Heart left ventricle (tissue), 16 donors: Measurements from ENCODE around the gene LY6G6F. TPM values are rescaled to one million over a fixed set of nuclear protein-coding genes. Genes with fewer than 3 reads are reported as not detected.

Experiments
- ATAC-seq, 4 donors: fragments of 200-7000 bp; cut with Tn5 transposase; one replicate each; pipeline ENCODE4 v1.9.1; 2020 to 2022; ENCODE audit warnings: moderate library complexity in 4 of 4, mild to moderate bottlenecking in 3 of 4, moderate number of reproducible peaks in 1 of 4
- DNase-seq, 5 donors: peaks; one replicate each; pipeline ENCODE4 v3.0.0-alpha.2; 2020
- H3K27ac ChIP-seq, 12 donors: fragments of 200-600 bp; sonication (generic) in 4 of 12; one replicate each; pipeline versions ENCODE4 v1.5.0 to v1.8.0; 2016 to 2022; ENCODE audit warnings: mild to moderate bottlenecking in 2 of 12
- H3K27me3 ChIP-seq, 9 donors: fragments of 200-600 bp; sonication (generic) in 2 of 9; one replicate each; pipeline versions ENCODE4 v1.5.1 to v1.8.0; 2016 to 2022; ENCODE audit warnings: mild to moderate bottlenecking in 3 of 9
- H3K36me3 ChIP-seq, 9 donors: fragments of 200-600 bp; sonication (generic) in 2 of 9; one replicate each; pipeline versions ENCODE4 v1.5.0 to v1.8.0; 2018 to 2022; ENCODE audit warnings: mild to moderate bottlenecking in 2 of 9
- H3K4me1 ChIP-seq, 12 donors: fragments of 200-600 bp; sonication (generic) in 4 of 12; one replicate each; pipeline versions ENCODE4 v1.5.0 to v1.8.0; 2016 to 2022; ENCODE audit warnings: mild to moderate bottlenecking in 3 of 12
- H3K4me3 ChIP-seq, 12 donors: fragments of 200-600 bp; sonication (generic) in 4 of 12; one replicate each; pipeline versions ENCODE4 v1.5.0 to v1.8.0; 2017 to 2022; ENCODE audit warnings: mild to moderate bottlenecking in 9 of 12, moderate library complexity in 4 of 12
- H3K9me3 ChIP-seq, 12 donors: fragments of 200-600 bp; sonication (generic) in 4 of 12; one replicate each; pipeline versions ENCODE4 v1.5.0 to v1.8.0; 2016 to 2022; ENCODE audit warnings: mild to moderate bottlenecking in 1 of 12
- CTCF ChIP-seq, 12 donors: fragments of 200-600 bp; sonication (generic) in 4 of 12; IDR thresholded peaks; one replicate each; pipeline versions ENCODE4 v1.5.0 to v1.8.0; 2018 to 2022; ENCODE audit warnings: antibody characterized with exemption in 12 of 12, mild to moderate bottlenecking in 5 of 12
- POLR2A ChIP-seq, 2 donors: fragments of 450-650 bp; IDR thresholded peaks; one replicate each; pipeline ENCODE4 v1.6.1; 2017; ENCODE audit warnings: antibody characterized with exemption in 2 of 2, mild to moderate bottlenecking in 2 of 2, moderate library complexity in 2 of 2
- WGBS, 4 donors: extraction: QIAGEN DNeasy Blood & Tissue Kit in 2 of 4; methylation state at CpG; one replicate each; pipeline versions ENCODE4 v1.1.5 to v1.1.7; 2013 to 2018; 5-methylcytosine and 5-hydroxymethylcytosine counted together
- intact Hi-C, 10 donors: fragments of 100-400 bp; cut with DNase I; formaldehyde crosslinking; loops; one replicate each; pipeline versions ENCODE4 v1.11.1 to v1.14.2; 2022
- polyA plus RNA-seq, 2 donors: library from polyadenylated mRNA; stranded (reverse); fragments of 200-250 nt; gene quantifications; one replicate each; pipeline ENCODE4 v1.2.3, GENCODE V29; 2013
- total RNA-seq, 9 donors: library from RNA; depleted of rRNA in 2 of 9; stranded (reverse); fragments of >200 nt in 2 of 9; fragmentation: NEBNext Ultra II Directional in 3 of 9; extraction: Animal tissue kit (Norgen Biotek cat#: 25700) in 3 of 9; gene quantifications; one replicate each; pipeline versions ENCODE4 v1.1.0 to v1.2.4, GENCODE V29; 2016 to 2023
- donor health status: ischemic (EF 13 %, LVEDD 7.1; RV severe dilation, severe dysfunction).
- donor health status: healthy with polysubstance abuse.
- donor health status: DM: no; HTN: yes; CAD: no.
- donor health status: DM: no; HTN: no; CAD: no.
- donor health status: ischemic (EF 25% LVEDD 6.9; RV normal size, moderate dysfunction).
- donor health status: ischemic (EF 25% LVEDD 5.7; RV mildly dilated, moderate dysfunction).
- donor health status: healthy.
- donor health status: DM: yes; HTN: yes; CAD: no.
- donor health status: ischemic (EF 35%, LVEDD 5.7; RV mildly dilated, moderate dysfunction).
- donor health status: nonischemic (EF 11% LVEDD 7.7; RV severe dilation, severe dysfunction).
- donor health status: DM: yes; HTN: yes; CAD: no.
- donor health status: PGD.
- donor health status: ischemic (EF 29% LVEDD 5.4; RV normal size, mild dysfunction).
- donor health status: nonischemic (EF 23%, LVEDD 6.1; RV moderate dilation, normal function).

LY6G6F gene
- total and polyA plus RNA-seq, 11 donors, result not detected

GRCh38 chr6:31677955-31678354 is 28.7 kb upstream of the LY6G6F start:
- Histone ChIP-seq H3K36me3 (peaks cover 0 to 22% (median 8%) of the 10 kb centered on the region in 9 donors), H3K27ac (no peak overlapping the region), H3K9me3 (no peaks in the 10 kb centered on the region), H3K27me3 (no peaks in the 10 kb centered on the region), H3K4me3 (no peak overlapping the region), H3K4me1 (peaks cover 0 to 21% (median 14%) of the 10 kb centered on the region in 12 donors)
- WGBS, 4 donors, result 77 to 81% (median 78%) methylated on average over 8 of the region's 8 CpGs
- ATAC-seq (no peak), DNase-seq (no peak)
- no peak for TF ChIP-seq CTCF (IDR thresholded peaks at IDR 0.05)
- no peak for TF ChIP-seq POLR2A (IDR thresholded peaks at IDR 0.05)
- intact Hi-C loops, result loop anchor here in 1 of 10 donors (5.0 kb wide), 1 partner anchor 199 kb away; the partner anchor contains the start of gene SLC44A4

- DNase-seq (peak; percentile 82 to 90 (median 85)), ATAC-seq (peak; percentile 75 to 92 (median 88))
- intact Hi-C loops, result loop anchor here (1.0 to 10.0 kb wide), 15 partner anchors 47 to 274 kb away; partner anchors contain the start of genes DDAH2 (in 3 of the 10), NELFE (in 3 of the 10), SKIC2 (in 3 of the 10) and SAPCD1 (in 2 of the 10)
- Histone ChIP-seq H3K27me3 (no peaks in the 10 kb centered on the region), H3K36me3 (peaks cover 0 to 14% (median 6%) of the 10 kb centered on the region in 9 donors), H3K27ac (peak within 1 kb of the TSS in 11 of 12 donors; percentile 9 to 83 (median 63)), H3K4me3 (peak within 1 kb of the TSS; percentile 28 to 74 (median 58)), H3K9me3 (no peaks in the 10 kb centered on the region), H3K4me1 (peaks cover 0 to 26% (median 14%) of the 10 kb centered on the region in 12 donors)
- 11 to 14% (median 13%) methylated on average over 17 of the region's 17 CpGs for WGBS, 4 donors
- TF ChIP-seq CTCF (IDR thresholded peaks at IDR 0.05), result peak; percentile 54 to 85 (median 78)
- TF ChIP-seq POLR2A (IDR thresholded peaks at IDR 0.05), result no peak
Measured at GRCh38 chr6:31680226-31681134, 26.2 kb upstream of the LY6G6F start, which contains the start of gene LY6G5C. LY6G5C (minus strand) TSS chr6:31681067; CDS start chr6:31680373, 694 bp downstream.

- 1 to 3% (median 2%) methylated on average over 29 to 40 of the region's 40 CpGs for WGBS, 4 donors
- H3K27ac ChIP-seq, result peak overlapping the region in 11 of 12 donors; percentile 9 to 83 (median 63)
- DNase-seq (peak; percentile 44 to 79 (median 54)), ATAC-seq (peak; percentile 49 to 81 (median 66))
- H3K27me3 ChIP-seq, result no peaks in the 10 kb centered on the region
- peaks cover 0 to 21% (median 12%) of the 10 kb centered on the region in 9 donors for H3K36me3 ChIP-seq
- peak in 3 of 12 donors; percentile 7 to 37 (median 13) for TF ChIP-seq CTCF (IDR thresholded peaks at IDR 0.05)
- no peak for TF ChIP-seq POLR2A (IDR thresholded peaks at IDR 0.05)
- intact Hi-C loops, result loop anchor here (1.0 to 10.0 kb wide), 14 partner anchors 46 to 274 kb away; partner anchors contain the start of genes DDAH2 (in 3 of the 10), NELFE (in 3 of the 10), SKIC2 (in 3 of the 10) and SAPCD1 (in 2 of the 10)
- peaks cover 0 to 26% (median 14%) of the 10 kb centered on the region in 12 donors for H3K4me1 ChIP-seq
- H3K4me3 ChIP-seq, result peak overlapping the region; percentile 28 to 74 (median 58)
- H3K9me3 ChIP-seq, result no peaks in the 10 kb centered on the region
Measured at GRCh38 chr6:31681135-31681671, 25.5 kb upstream of the LY6G6F start.
